GM12878 (cell line): ENCODE measurements around the gene BCAS4. TPM values are rescaled to one million over a fixed set of nuclear protein-coding genes. Genes with fewer than 3 reads are reported as not detected.

Experiments
- ATAC-seq: fragments of 200-7000 bp; cut with Tn5 transposase; 3 replicates; pipeline ENCODE4 v1.9.1; 2020; ENCODE audit warnings: mild to moderate bottlenecking, moderate library complexity
- BruUV-seq: library from RNA; stranded (reverse); fragments of 400-500 nt; replicated peaks from 2 replicates; lab custom pipeline; 2021; lab: Mats Ljungman, UMichigan
- CTCF ChIA-PET: fragments of 300-600 bp; sonication (Branson Sonifier 250); formaldehyde crosslinking; extraction: SDS; loops from one replicate; lab custom pipeline; 2021; ENCODE audit warnings: inconsistent platforms; lab: Yijun Ruan, JAX
- POLR2A ChIA-PET: fragments of 350-600 bp; formaldehyde crosslinking; extraction: SDS; loops from one replicate; lab custom pipeline; 2021; ENCODE audit warnings: inconsistent platforms; lab: Charles Lee
- RAD21 ChIA-PET: fragments of 300-600 bp; sonication (Branson Sonifier 250); formaldehyde crosslinking; loops from one replicate; lab custom pipeline; 2023; ENCODE audit warnings: antibody characterized with exemption; ENCODE audit not compliant: unreplicated experiment; lab: Charles Lee
- SMC1A ChIA-PET: fragments of 300-600 bp; sonication (Branson Sonifier 250); formaldehyde crosslinking; loops from one replicate; lab custom pipeline; 2023; ENCODE audit not compliant: unreplicated experiment, uncharacterized antibody; lab: Charles Lee
- DNase-seq: peaks from one replicate; pipeline ENCODE4 v3.0.0-alpha.2; 2011; ENCODE audit warnings: low read depth, low spot score
- FAIRE-seq: peaks from 3 replicates; lab custom pipeline; 2011; peaks lifted over from hg19 to GRCh38; lab: Jason Lieb, UNC
- H2AFZ ChIP-seq: 2 replicates; pipeline ENCODE4 v1.6.0; 2011; ENCODE audit warnings: low read depth, low read length, control low read depth; ENCODE audit not compliant: control insufficient read depth
- H3K27ac ChIP-seq: 2 replicates; pipeline ENCODE4 v1.5.1; 2011; ENCODE audit warnings: control low read depth; ENCODE audit not compliant: control insufficient read depth, insufficient read depth
- H3K27me3 ChIP-seq, 2 experiments: replicated peaks in 1 of 2; 2 replicates each; pipeline versions ENCODE4 v1.6.0 to v1.6.1; 2011; ENCODE audit warnings: low read length in 1 of 2; ENCODE audit not compliant: control insufficient read depth in 2 of 2, insufficient read depth in 2 of 2
- H3K36me3 ChIP-seq, 2 experiments: 2 replicates each; pipeline ENCODE4 v1.5.1; 2011; ENCODE audit warnings: low read length in 1 of 2; ENCODE audit not compliant: control insufficient read depth in 2 of 2, insufficient read depth in 2 of 2
- H3K4me1 ChIP-seq: 2 replicates; pipeline ENCODE4 v1.6.1; 2011; ENCODE audit warnings: mild to moderate bottlenecking, low read length, moderate library complexity, mixed read lengths; ENCODE audit not compliant: control insufficient read depth, insufficient read depth
- H3K4me2 ChIP-seq: 2 replicates; pipeline ENCODE4 v1.6.0; 2011; ENCODE audit warnings: control low read depth; ENCODE audit not compliant: control insufficient read depth, insufficient read depth
- H3K4me3 ChIP-seq: fragments of 200-600 bp; sonication (generic); 2 replicates; pipeline ENCODE4 v1.5.1; 2016
- H3K79me2 ChIP-seq: 2 replicates; pipeline ENCODE4 v1.6.0; 2011; ENCODE audit warnings: low read length; ENCODE audit not compliant: control insufficient read depth, insufficient read depth
- H3K9ac ChIP-seq: 2 replicates; pipeline ENCODE4 v1.8.0; 2011; ENCODE audit warnings: low read length, control low read depth, mixed read lengths; ENCODE audit not compliant: control insufficient read depth, insufficient read depth
- H3K9me3 ChIP-seq: replicated peaks from 3 replicates; pipeline ENCODE4 v1.5.1; 2011; ENCODE audit warnings: mild to moderate bottlenecking, low read length; ENCODE audit not compliant: control insufficient read depth, insufficient read depth
- H4K20me1 ChIP-seq: 2 replicates; pipeline ENCODE4 v1.6.0; 2011; ENCODE audit not compliant: control insufficient read depth, insufficient read depth
- BCL11A ChIP-seq: IDR thresholded peaks from 2 replicates; pipeline ENCODE4 v1.6.1; 2011; ENCODE audit warnings: low read depth, low read length
- CHD1 ChIP-seq: IDR thresholded peaks from 2 replicates; pipeline ENCODE4 v1.6.1; 2012; ENCODE audit warnings: low read depth, low read length, improper control_type of control experiment
- CREB1 ChIP-seq: IDR thresholded peaks from 2 replicates; pipeline ENCODE4 v1.6.1; 2012; ENCODE audit warnings: low read depth, mild to moderate bottlenecking, inconsistent platforms
- DPF2 ChIP-seq: fragments of 450-650 bp; IDR thresholded peaks from 2 replicates; pipeline ENCODE4 v1.6.1; 2017; ENCODE audit warnings: mild to moderate bottlenecking
- EGR1 ChIP-seq, 2 experiments: IDR thresholded peaks; 1 replicate in 1 of 2; 2 replicates in 1 of 2; pipeline ENCODE4 v1.6.1; 2011 to 2012; ENCODE audit warnings: low read depth in 2 of 2, low read length in 2 of 2, borderline replicate concordance in 1 of 2, mild to moderate bottlenecking in 1 of 2, moderate library complexity in 1 of 2
- MLLT1 ChIP-seq: fragments of 450-650 bp; IDR thresholded peaks from 2 replicates; pipeline ENCODE4 v1.6.1; 2016; ENCODE audit warnings: mild to moderate bottlenecking
- PBX3 ChIP-seq: IDR thresholded peaks from 2 replicates; pipeline ENCODE4 v1.6.1; 2011; ENCODE audit warnings: mild to moderate bottlenecking, low read depth, low read length, moderate library complexity; ENCODE audit not compliant: insufficient replicate concordance
- RAD51 ChIP-seq: fragments of 450-650 bp; IDR thresholded peaks from 2 replicates; pipeline ENCODE4 v1.6.1; 2016; ENCODE audit warnings: moderate library complexity, mild to moderate bottlenecking, inconsistent platforms
- TCF3 ChIP-seq: IDR thresholded peaks from 2 replicates; pipeline ENCODE4 v1.6.1; 2012; ENCODE audit warnings: low read depth, mild to moderate bottlenecking, low read length, borderline replicate concordance; ENCODE audit not compliant: insufficient read depth
- TCF7 ChIP-seq: IDR thresholded peaks from 2 replicates; pipeline ENCODE4 v1.6.1; 2014; ENCODE audit warnings: antibody characterized with exemption, borderline replicate concordance
- WGBS: methylation state at CpG from one replicate; pipeline ENCODE4 v1.1.6; 2016; ENCODE audit warnings: low lambda C conversion rate; ENCODE audit not compliant: insufficient replicate concordance, insufficient coverage; ENCODE audit errors: missing lambda C conversion rate; 5-methylcytosine and 5-hydroxymethylcytosine counted together
- in situ Hi-C: fragments of 300-500 bp; cut with MboI; formaldehyde crosslinking; loops from 9 replicates; pipeline ENCODE4 v1.14.3; 2018; ENCODE audit warnings: mixed read lengths
- intact Hi-C: fragments of 100-400 bp; cut with micrococcal nuclease; formaldehyde crosslinking; loops from one replicate; pipeline ENCODE4 v1.14.2; 2022; ENCODE audit not compliant: unreplicated experiment
- polyA plus RNA-seq, 11 experiments: library from polyadenylated mRNA; depleted of rRNA in 4 of 11; unstranded in 6 of 11; stranded (reverse) in 5 of 11; fragments of >200 nt; fragmentation: Nextera tagmentation in 4 of 11; fragmentation: Illumina TruSeq in 1 of 11; extraction: Ambion mirVana in 4 of 11; extraction: Trizol in 1 of 11; gene quantifications; 1 replicate in 1 of 11; 2 replicates in 10 of 11; pipeline versions ENCODE4 v1.2.1 to v1.2.3, GENCODE V29; 2011 to 2016; ENCODE audit warnings: inconsistent platforms in 2 of 11, missing spikeins in 2 of 11, low read depth in 1 of 11
- total RNA-seq, 4 experiments: library from RNA; depleted of rRNA in 3 of 4; stranded (reverse); fragments of >200 nt in 3 of 4; fragmentation: Illumina TruSeq in 1 of 4; extraction: Trizol in 1 of 4; gene quantifications; 2 replicates each; pipeline versions ENCODE4 v1.2.1 to v1.2.3, GENCODE V29; 2013 to 2021
- TF ChIP-seq, protein P1 (sequence below): fragments of 450-650 bp; formaldehyde crosslinking; IDR thresholded peaks from 2 replicates; pipeline ENCODE4 v1.4.0; 2022; ENCODE audit warnings: mild to moderate bottlenecking, moderate library complexity
- TF ChIP-seq, protein P2 (sequence below): IDR thresholded peaks from 2 replicates; pipeline ENCODE4 v1.6.1; 2011; ENCODE audit warnings: low read depth, low read length, improper control_type of control experiment, borderline replicate concordance
- TF ChIP-seq, protein P3 (sequence below): fragments of 450-650 bp; IDR thresholded peaks from 2 replicates; pipeline ENCODE4 v1.6.1; 2014; ENCODE audit warnings: mild to moderate bottlenecking

BCAS4 gene
- total and polyA plus RNA-seq, 10 of the 15 experiments (the other 5 are each of a cell fraction or from before 2014, with no cell fraction given) = 14.8 to 214 (median 65.3) TPM

DNA sequence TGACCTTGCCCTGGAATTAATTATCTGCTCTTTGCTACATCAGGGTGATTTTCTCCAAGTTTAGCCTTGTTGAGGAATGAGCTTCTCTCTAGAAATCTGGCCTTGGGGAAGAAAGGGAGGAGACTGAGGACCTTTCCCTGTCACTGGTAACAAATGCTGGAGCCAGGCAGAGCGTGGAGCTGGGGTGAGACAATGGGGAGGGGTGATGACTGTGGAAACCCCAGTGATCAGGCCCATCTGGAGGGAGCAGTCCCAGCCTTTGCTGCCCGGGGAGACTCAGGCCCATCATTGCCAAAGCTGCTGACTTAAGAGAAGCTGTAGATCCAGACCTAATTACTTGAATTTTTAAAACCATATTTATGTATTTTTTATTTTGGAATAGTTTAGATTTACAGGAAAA is 31.3 kb downstream of the BCAS4 start (continued):
- no peak for TF ChIP-seq PBX3

GRCh38 chr20:50828363-50829136 is 33.7 kb downstream of the BCAS4 start:
- H3K27me3 ChIP-seq = no peaks in the 10 kb centered on the region
- no peak for TF ChIP-seq CHD1
- TF ChIP-seq BCL11A = no peak
- TF ChIP-seq, protein P1, sequence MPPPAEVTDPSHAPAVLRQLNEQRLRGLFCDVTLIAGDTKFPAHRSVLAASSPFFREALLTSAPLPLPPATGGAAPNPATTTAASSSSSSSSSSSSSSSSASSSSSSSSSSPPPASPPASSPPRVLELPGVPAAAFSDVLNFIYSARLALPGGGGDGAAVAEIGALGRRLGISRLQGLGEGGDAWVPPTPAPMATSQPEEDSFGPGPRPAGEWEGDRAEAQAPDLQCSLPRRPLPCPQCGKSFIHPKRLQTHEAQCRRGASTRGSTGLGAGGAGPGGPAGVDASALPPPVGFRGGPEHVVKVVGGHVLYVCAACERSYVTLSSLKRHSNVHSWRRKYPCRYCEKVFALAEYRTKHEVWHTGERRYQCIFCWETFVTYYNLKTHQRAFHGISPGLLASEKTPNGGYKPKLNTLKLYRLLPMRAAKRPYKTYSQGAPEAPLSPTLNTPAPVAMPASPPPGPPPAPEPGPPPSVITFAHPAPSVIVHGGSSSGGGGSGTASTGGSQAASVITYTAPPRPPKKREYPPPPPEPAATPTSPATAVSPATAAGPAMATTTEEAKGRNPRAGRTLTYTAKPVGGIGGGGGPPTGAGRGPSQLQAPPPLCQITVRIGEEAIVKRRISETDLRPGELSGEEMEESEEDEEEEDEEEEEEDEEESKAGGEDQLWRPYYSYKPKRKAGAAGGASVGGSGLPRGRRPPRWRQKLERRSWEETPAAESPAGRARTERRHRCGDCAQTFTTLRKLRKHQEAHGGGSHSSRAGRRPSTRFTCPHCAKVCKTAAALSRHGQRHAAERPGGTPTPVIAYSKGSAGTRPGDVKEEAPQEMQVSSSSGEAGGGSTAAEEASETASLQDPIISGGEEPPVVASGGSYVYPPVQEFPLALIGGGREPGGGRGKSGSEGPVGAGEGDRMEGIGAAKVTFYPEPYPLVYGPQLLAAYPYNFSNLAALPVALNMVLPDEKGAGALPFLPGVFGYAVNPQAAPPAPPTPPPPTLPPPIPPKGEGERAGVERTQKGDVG (CRISPR knock-in tag) = no peak
- TF ChIP-seq, protein P2, sequence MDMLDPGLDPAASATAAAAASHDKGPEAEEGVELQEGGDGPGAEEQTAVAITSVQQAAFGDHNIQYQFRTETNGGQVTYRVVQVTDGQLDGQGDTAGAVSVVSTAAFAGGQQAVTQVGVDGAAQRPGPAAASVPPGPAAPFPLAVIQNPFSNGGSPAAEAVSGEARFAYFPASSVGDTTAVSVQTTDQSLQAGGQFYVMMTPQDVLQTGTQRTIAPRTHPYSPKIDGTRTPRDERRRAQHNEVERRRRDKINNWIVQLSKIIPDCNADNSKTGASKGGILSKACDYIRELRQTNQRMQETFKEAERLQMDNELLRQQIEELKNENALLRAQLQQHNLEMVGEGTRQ = no peak
- no peak for TF ChIP-seq RAD51
- TF ChIP-seq MLLT1 = no peak
- no peak for TF ChIP-seq TCF7
- TF ChIP-seq TCF3 = no peak
- TF ChIP-seq DPF2 = no peak
- TF ChIP-seq, protein P3, sequence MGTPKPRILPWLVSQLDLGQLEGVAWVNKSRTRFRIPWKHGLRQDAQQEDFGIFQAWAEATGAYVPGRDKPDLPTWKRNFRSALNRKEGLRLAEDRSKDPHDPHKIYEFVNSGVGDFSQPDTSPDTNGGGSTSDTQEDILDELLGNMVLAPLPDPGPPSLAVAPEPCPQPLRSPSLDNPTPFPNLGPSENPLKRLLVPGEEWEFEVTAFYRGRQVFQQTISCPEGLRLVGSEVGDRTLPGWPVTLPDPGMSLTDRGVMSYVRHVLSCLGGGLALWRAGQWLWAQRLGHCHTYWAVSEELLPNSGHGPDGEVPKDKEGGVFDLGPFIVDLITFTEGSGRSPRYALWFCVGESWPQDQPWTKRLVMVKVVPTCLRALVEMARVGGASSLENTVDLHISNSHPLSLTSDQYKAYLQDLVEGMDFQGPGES = no peak
- TF ChIP-seq EGR1 (IDR thresholded peaks at IDR 0.05; ENCODE audit: borderline replicate concordance in 1 of 2, low read depth in 2 of 2, low read length in 2 of 2) = no peak
- no peak for TF ChIP-seq CREB1

More at GRCh38 chr20:50828363-50829136, 33.7 kb downstream of the BCAS4 start:
- BruUV-seq = no TSS peak
- DNase-seq (no peak), ATAC-seq (no peak), FAIRE-seq (no peak)
- Histone ChIP-seq H3K27ac (no peak overlapping the region), H4K20me1 (no peaks in the 10 kb centered on the region), H3K9ac (no peak overlapping the region), H3K4me1 (no peaks in the 10 kb centered on the region), H3K4me2 (no peak overlapping the region), H2AFZ (no peak overlapping the region), H3K9me3 (no peaks in the 10 kb centered on the region), H3K36me3 (peaks cover 11 to 32% of the 10 kb centered on the region in 2 experiments; a peak in 3 of 4 replicates), H3K79me2 (peaks cover 6% of the 10 kb centered on the region; the same call in 1 of the 2 replicates), H3K4me3 (no peak overlapping the region)
- SMC1A ChIA-PET = interaction anchor here (2.8 kb wide), 1 partner anchor 81 kb away, joined by 5 read pairs; no protein-coding TSS in a partner anchor
- intact Hi-C loops = no loop called here
- POLR2A ChIA-PET = interaction anchor here (0.5 kb wide), 1 partner anchor 77 kb away, joined by 4 read pairs; no protein-coding TSS in a partner anchor
- in situ Hi-C loops = no loop called here
- RAD21 ChIA-PET = no interaction called here
- CTCF ChIA-PET = no interaction called here
- WGBS = 98% methylated on average over 13 of the region's 13 CpGs
